MCF 10A (cell line): Measurements from ENCODE around the gene RIC3. TPM values are rescaled to one million over a fixed set of nuclear protein-coding genes. Genes with fewer than 3 reads are reported as not detected.

ENCODE experiments used
- Bru-seq: library from RNA; stranded (reverse); fragments of 400-500 nt; gene quantifications from one replicate; lab custom pipeline; 2021; lab: Mats Ljungman, UMichigan
- BruChase-seq, 2 experiments: library from RNA; stranded (reverse); fragments of 400-500 nt; gene quantifications; one replicate each; lab custom pipeline; 2021; lab: Mats Ljungman, UMichigan
- BruUV-seq: library from RNA; stranded (reverse); fragments of 400-500 nt; replicated peaks from 2 replicates; lab custom pipeline; 2021; lab: Mats Ljungman, UMichigan
- CTCF ChIA-PET: fragments of 300-600 bp; sonication (Branson Sonifier 250); formaldehyde crosslinking; extraction: SDS; loops from one replicate; lab custom pipeline; 2021; ENCODE audit warnings: antibody characterized with exemption, inconsistent platforms; lab: Yijun Ruan, JAX
- POLR2A ChIA-PET: fragments of 300-600, 350-650 bp; sonication (Branson Sonifier 250); formaldehyde crosslinking; extraction: SDS; loops from one replicate; lab custom pipeline; 2020; ENCODE audit warnings: antibody characterized with exemption, inconsistent platforms; lab: Yijun Ruan, JAX
- DNase-seq: peaks from one replicate; pipeline ENCODE4 v3.0.0-alpha.2; 2018; ENCODE audit not compliant: unreplicated experiment
- H3K27ac Mint-ChIP-seq: one replicate; pipeline ENCODE4 v1.8.0; 2022; ENCODE audit warnings: mild to moderate bottlenecking, low read depth, mixed read lengths; ENCODE audit not compliant: unreplicated experiment
- H3K27me3 Mint-ChIP-seq: one replicate; pipeline ENCODE4 v1.8.0; 2022; ENCODE audit warnings: mixed read lengths; ENCODE audit not compliant: insufficient read depth, unreplicated experiment
- H3K36me3 Mint-ChIP-seq: one replicate; pipeline ENCODE4 v1.8.0; 2022; ENCODE audit warnings: mild to moderate bottlenecking, moderate library complexity, mixed read lengths; ENCODE audit not compliant: insufficient read depth, unreplicated experiment
- H3K4me1 Mint-ChIP-seq: one replicate; pipeline ENCODE4 v1.8.0; 2022; ENCODE audit warnings: mixed read lengths; ENCODE audit not compliant: insufficient read depth, unreplicated experiment
- H3K4me3 Mint-ChIP-seq: one replicate; pipeline ENCODE4 v1.8.0; 2022; ENCODE audit warnings: mild to moderate bottlenecking, moderate library complexity, mixed read lengths; ENCODE audit not compliant: unreplicated experiment
- H3K9me3 Mint-ChIP-seq: one replicate; pipeline ENCODE4 v1.8.0; 2022; ENCODE audit warnings: mixed read lengths; ENCODE audit not compliant: unreplicated experiment
- intact Hi-C: fragments of 100-400 bp; cut with micrococcal nuclease; formaldehyde crosslinking; loops from 2 replicates; pipeline ENCODE4 v1.14.1; 2022
- long read RNA-seq: library from polyadenylated mRNA; stranded (forward); transcript quantifications from one replicate; pipeline ENCODE4 v2.0.0, GENCODE V29; 2022
- total RNA-seq: library from RNA; stranded (reverse); gene quantifications from 2 replicates; pipeline ENCODE4 v1.2.3, GENCODE V29; 2022
- TF ChIP-seq, protein P1 (sequence below): fragments of 200-600 bp; IDR thresholded peaks from one replicate; pipeline ENCODE4 v1.8.0; 2022; ENCODE audit warnings: antibody characterized with exemption, mild to moderate bottlenecking; ENCODE audit not compliant: unreplicated experiment

Gene RIC3, protein sequence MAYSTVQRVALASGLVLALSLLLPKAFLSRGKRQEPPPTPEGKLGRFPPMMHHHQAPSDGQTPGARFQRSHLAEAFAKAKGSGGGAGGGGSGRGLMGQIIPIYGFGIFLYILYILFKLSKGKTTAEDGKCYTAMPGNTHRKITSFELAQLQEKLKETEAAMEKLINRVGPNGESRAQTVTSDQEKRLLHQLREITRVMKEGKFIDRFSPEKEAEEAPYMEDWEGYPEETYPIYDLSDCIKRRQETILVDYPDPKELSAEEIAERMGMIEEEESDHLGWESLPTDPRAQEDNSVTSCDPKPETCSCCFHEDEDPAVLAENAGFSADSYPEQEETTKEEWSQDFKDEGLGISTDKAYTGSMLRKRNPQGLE
- total RNA-seq (0.65 and 0.96 TPM in 2 replicates), Bru-seq, nascent RNA (percentile 22 among the genes with signal in this experiment), BruChase-seq, experiment 1, labeled RNA remaining after a 6-hour chase (percentile 26 among the genes with signal in this experiment), BruChase-seq, experiment 2, labeled RNA remaining after a 2-hour chase (percentile 20 among the genes with signal in this experiment)
- long read RNA-seq, result 0 reads

DNA sequence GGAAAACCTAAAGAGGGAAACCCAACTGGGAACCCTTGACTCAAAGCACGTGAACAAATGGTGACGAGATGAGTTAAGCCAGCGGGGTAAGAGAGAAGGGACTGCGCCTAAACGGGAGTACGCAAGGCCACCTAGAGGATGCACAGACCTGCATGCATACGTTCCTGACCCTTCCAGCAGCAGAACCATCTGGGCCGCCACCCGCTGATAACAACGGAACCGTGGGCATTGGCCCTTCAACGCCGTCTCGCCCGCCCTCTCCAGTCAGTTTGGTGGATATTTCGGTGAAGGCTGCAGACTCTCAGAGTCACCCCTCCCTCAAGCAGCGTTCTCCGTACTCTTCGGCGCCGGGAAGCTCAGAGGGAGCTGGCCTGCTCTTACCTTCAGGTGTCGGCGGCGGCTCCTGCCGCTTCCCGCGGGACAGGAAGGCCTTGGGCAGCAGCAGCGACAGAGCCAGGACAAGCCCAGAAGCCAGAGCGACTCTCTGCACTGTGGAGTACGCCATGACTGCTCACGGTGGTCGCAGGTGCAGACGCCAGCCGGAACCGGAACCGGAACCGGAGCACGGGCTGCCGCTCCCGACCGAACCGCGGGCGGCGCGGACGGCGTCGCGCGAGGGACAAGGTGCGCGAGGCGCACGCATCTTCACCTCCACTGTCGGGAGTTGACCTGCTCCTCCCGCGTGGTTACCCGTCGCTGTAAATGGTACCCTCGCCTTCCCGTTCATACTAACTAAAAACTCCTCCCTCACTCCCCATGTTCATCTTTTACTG is at the start of gene RIC3:
RIC3 (minus strand) TSS at position 541 of the 773 bp plus-strand sequence; CDS start at position 505, 36 bp downstream.
- ChIA-PET CTCF (interaction anchor here (0.7 kb wide), 1 partner anchor 222 kb away, joined by 3 read pairs; no protein-coding TSS in a partner anchor), POLR2A (no interaction called here)
- no peaks in the 10 kb centered on the region for H3K36me3 Mint-ChIP-seq
- H3K4me3 Mint-ChIP-seq, result no peak within 1 kb of the TSS
- BruUV-seq, result no TSS peak
- H3K27me3 Mint-ChIP-seq, result peaks cover 55% of the 10 kb centered on the region
- intact Hi-C loops, result no loop called here
- H3K4me1 Mint-ChIP-seq, result no peaks in the 10 kb centered on the region
- DNase-seq, result no peak
- TF ChIP-seq, protein P1, sequence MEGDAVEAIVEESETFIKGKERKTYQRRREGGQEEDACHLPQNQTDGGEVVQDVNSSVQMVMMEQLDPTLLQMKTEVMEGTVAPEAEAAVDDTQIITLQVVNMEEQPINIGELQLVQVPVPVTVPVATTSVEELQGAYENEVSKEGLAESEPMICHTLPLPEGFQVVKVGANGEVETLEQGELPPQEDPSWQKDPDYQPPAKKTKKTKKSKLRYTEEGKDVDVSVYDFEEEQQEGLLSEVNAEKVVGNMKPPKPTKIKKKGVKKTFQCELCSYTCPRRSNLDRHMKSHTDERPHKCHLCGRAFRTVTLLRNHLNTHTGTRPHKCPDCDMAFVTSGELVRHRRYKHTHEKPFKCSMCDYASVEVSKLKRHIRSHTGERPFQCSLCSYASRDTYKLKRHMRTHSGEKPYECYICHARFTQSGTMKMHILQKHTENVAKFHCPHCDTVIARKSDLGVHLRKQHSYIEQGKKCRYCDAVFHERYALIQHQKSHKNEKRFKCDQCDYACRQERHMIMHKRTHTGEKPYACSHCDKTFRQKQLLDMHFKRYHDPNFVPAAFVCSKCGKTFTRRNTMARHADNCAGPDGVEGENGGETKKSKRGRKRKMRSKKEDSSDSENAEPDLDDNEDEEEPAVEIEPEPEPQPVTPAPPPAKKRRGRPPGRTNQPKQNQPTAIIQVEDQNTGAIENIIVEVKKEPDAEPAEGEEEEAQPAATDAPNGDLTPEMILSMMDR, result no peak
- H3K9me3 Mint-ChIP-seq, result no peaks in the 10 kb centered on the region
- H3K27ac Mint-ChIP-seq, result no peak within 1 kb of the TSS

DNA sequence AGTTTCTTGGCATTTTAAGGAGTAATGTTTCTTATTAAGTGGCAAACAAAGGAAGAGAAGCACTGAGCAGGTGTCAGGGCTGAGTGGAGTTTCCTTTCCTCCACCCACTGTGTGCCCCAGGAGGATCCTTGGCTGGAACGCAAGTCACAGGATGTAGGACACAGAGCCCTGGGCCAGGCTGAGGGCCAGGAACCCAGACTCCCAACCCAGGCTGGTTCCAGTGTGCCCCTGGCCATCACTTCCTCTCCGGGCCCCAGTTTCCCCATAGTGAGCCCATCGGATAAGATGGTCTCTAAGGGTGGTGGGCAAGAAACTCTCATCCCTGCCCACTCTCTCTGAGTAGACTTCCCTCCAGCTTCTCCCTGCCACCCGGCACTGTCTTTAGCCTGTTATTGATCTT is 49.6 kb upstream of the RIC3 start:
- Mint-ChIP-seq H3K4me1 (no peaks in the 10 kb centered on the region), H3K9me3 (no peaks in the 10 kb centered on the region), H3K4me3 (no peak overlapping the region), H3K27ac (no peak overlapping the region), H3K27me3 (peaks cover 19% of the 10 kb centered on the region), H3K36me3 (peaks cover 7% of the 10 kb centered on the region)
- POLR2A ChIA-PET, result interaction anchor here (0.7 kb wide), 1 partner anchor 344 kb away, joined by 3 read pairs; no protein-coding TSS in a partner anchor
- TF ChIP-seq, protein P1, result no peak
- BruUV-seq, result no TSS peak
- intact Hi-C loops, result no loop called here
- DNase-seq, result no peak
- CTCF ChIA-PET, result interaction anchor here (0.9 to 19.3 kb wide), 6 partner anchors 10 to 350 kb away, joined by 5 to 398 read pairs (median 7); partner anchors contain the start of gene LMO1

DNA sequence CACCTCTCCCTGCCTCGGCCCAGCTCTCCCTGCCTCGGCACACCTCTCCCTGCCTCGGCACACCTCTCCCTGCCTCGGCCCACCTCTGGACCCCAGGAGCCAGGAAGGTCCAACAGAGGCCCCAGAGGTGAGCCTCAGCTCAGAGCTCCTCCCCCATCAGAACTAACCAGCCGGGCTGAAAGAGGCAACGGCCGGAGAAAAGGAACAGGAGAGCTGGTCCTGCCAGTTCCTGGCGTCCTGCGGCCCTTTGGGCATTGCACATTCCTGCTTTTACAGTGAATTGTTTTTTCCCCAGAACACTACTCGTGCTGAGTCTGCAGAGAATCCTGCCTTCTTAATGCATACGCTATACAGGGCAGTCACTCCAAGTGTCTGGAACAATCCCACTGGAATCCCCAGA is 49.1 kb upstream of the RIC3 start:
- no TSS peak for BruUV-seq
- CTCF ChIA-PET, result interaction anchor here (0.6 to 19.3 kb wide), 9 partner anchors 11 to 560 kb away, joined by 3 to 398 read pairs (median 5); partner anchors contain the start of gene LMO1
- intact Hi-C loops, result no loop called here
- POLR2A ChIA-PET, result interaction anchor here (0.6 kb wide), 1 partner anchor 500 kb away, joined by 3 read pairs; no protein-coding TSS in a partner anchor
- Mint-ChIP-seq H3K9me3 (no peaks in the 10 kb centered on the region), H3K27me3 (peaks cover 19% of the 10 kb centered on the region), H3K4me1 (no peaks in the 10 kb centered on the region), H3K4me3 (no peak overlapping the region), H3K27ac (no peak overlapping the region), H3K36me3 (peaks cover 7% of the 10 kb centered on the region)
- TF ChIP-seq, protein P1, result no peak
- DNase-seq, result no peak
